IMR-90 (cell line): Measurements from ENCODE around the gene ABCB6. TPM values are rescaled to one million over a fixed set of nuclear protein-coding genes. Genes with fewer than 3 reads are reported as not detected.

Experiments
- ATAC-seq: fragments of 200-7000 bp; cut with Tn5 transposase; 2 replicates; pipeline ENCODE4 v1.9.1; 2020; ENCODE audit warnings: low read depth, mild to moderate bottlenecking, moderate library complexity
- BruUV-seq: library from RNA; stranded (reverse); fragments of 400-500 nt; replicated peaks from 2 replicates; lab custom pipeline; 2021; lab: Mats Ljungman, UMichigan
- CTCF ChIA-PET: fragments of 300-600 bp; formaldehyde crosslinking; extraction: SDS; loops from one replicate; lab custom pipeline; 2021; ENCODE audit warnings: antibody characterized with exemption; lab: Yijun Ruan, JAX
- POLR2A ChIA-PET: fragments of 300-600 bp; sonication (Branson Sonifier 250); formaldehyde crosslinking; loops from one replicate; lab custom pipeline; 2022; ENCODE audit warnings: antibody characterized with exemption; ENCODE audit not compliant: unreplicated experiment; lab: Charles Lee
- DNase-seq: peaks from one replicate; pipeline ENCODE4 v3.0.0; 2013
- H2AFZ ChIP-seq: replicated peaks from 2 replicates; pipeline ENCODE3; 2013; ENCODE audit warnings: low read length, mild to moderate bottlenecking; ENCODE audit not compliant: poor library complexity
- H2AK5ac ChIP-seq: 2 replicates; pipeline ENCODE4 v1.6.1; 2013; ENCODE audit warnings: low read depth, low read length, inconsistent platforms
- H2AK9ac ChIP-seq: replicated peaks from 2 replicates; pipeline ENCODE3; 2013; ENCODE audit warnings: mild to moderate bottlenecking, low read depth, low read length, moderate library complexity; ENCODE audit not compliant: poor library complexity
- H2BK120ac ChIP-seq: 2 replicates; pipeline ENCODE4 v1.6.1; 2013; ENCODE audit warnings: low read depth, low read length, inconsistent platforms
- H2BK15ac ChIP-seq: 3 replicates; pipeline ENCODE4 v1.6.1; 2013; ENCODE audit warnings: low read depth, low read length, inconsistent platforms
- H2BK20ac ChIP-seq: 2 replicates; pipeline ENCODE4 v1.6.1; 2013; ENCODE audit warnings: low read depth, mild to moderate bottlenecking, inconsistent platforms, low read length, moderate library complexity
- H2BK5ac ChIP-seq: 2 replicates; pipeline ENCODE4 v1.6.1; 2013; ENCODE audit warnings: mild to moderate bottlenecking, low read depth, low read length, inconsistent platforms; ENCODE audit not compliant: poor library complexity, severe bottlenecking
- H3K14ac ChIP-seq: replicated peaks from 2 replicates; pipeline ENCODE4 v1.6.1; 2013; ENCODE audit warnings: low read depth, low read length, inconsistent platforms
- H3K18ac ChIP-seq: 2 replicates; pipeline ENCODE4 v1.6.1; 2013; ENCODE audit warnings: low read depth, low read length, control low read depth
- H3K23ac ChIP-seq: 2 replicates; pipeline ENCODE4 v1.6.1; 2013; ENCODE audit warnings: low read depth, low read length, inconsistent platforms
- H3K27ac ChIP-seq: 2 replicates; pipeline ENCODE4 v1.5.1; 2013; ENCODE audit warnings: mild to moderate bottlenecking, control low read depth, low read length; ENCODE audit not compliant: insufficient read depth
- H3K27me3 ChIP-seq: 2 replicates; pipeline ENCODE4 v1.6.1; 2013; ENCODE audit warnings: low read length; ENCODE audit not compliant: control insufficient read depth, insufficient read depth
- H3K36me3 ChIP-seq: 2 replicates; pipeline ENCODE4 v1.6.1; 2013; ENCODE audit warnings: low read length, mixed read lengths; ENCODE audit not compliant: control insufficient read depth, insufficient read depth
- H3K4ac ChIP-seq: 2 replicates; pipeline ENCODE4 v1.6.1; 2013; ENCODE audit warnings: low read depth, low read length, inconsistent platforms
- H3K4me1 ChIP-seq: 2 replicates; pipeline ENCODE4 v1.6.1; 2013; ENCODE audit warnings: low read length, mixed read lengths; ENCODE audit not compliant: control insufficient read depth, insufficient read depth
- H3K4me2 ChIP-seq: 2 replicates; pipeline ENCODE4 v1.6.1; 2013; ENCODE audit warnings: low read depth, mild to moderate bottlenecking, control low read depth, low read length, moderate library complexity
- H3K4me3 ChIP-seq: 2 replicates; pipeline ENCODE4 v1.5.1; 2013; ENCODE audit warnings: low read depth, mild to moderate bottlenecking, control low read depth, low read length, moderate library complexity; ENCODE audit not compliant: insufficient read depth
- H3K56ac ChIP-seq: 2 replicates; pipeline ENCODE4 v1.6.1; 2013; ENCODE audit warnings: low read length, inconsistent platforms; ENCODE audit not compliant: insufficient read depth; ENCODE audit errors: extremely low read depth
- H3K79me1 ChIP-seq, 2 experiments: 2 replicates each; pipeline ENCODE4 v1.6.1; 2013; ENCODE audit warnings: low read length in 2 of 2, inconsistent platforms in 1 of 2, low read depth in 1 of 2
- H3K9ac ChIP-seq: 2 replicates; pipeline ENCODE4 v1.6.1; 2013; ENCODE audit warnings: low read depth, low read length, control low read depth
- H3K9me1 ChIP-seq: 2 replicates; pipeline ENCODE4 v1.6.1; 2013; ENCODE audit warnings: low read length, inconsistent platforms; ENCODE audit not compliant: insufficient read depth
- H3K9me3 ChIP-seq: 2 replicates; pipeline ENCODE4 v1.6.1; 2013; ENCODE audit warnings: low read length; ENCODE audit not compliant: control insufficient read depth, insufficient read depth
- H4K20me1 ChIP-seq: 2 replicates; pipeline ENCODE4 v1.6.1; 2013; ENCODE audit warnings: low read length, inconsistent platforms; ENCODE audit not compliant: insufficient read depth
- H4K5ac ChIP-seq: 2 replicates; pipeline ENCODE4 v1.6.1; 2013; ENCODE audit warnings: mild to moderate bottlenecking, low read depth, low read length, control low read depth
- H4K8ac ChIP-seq, 2 experiments: 2 replicates each; pipeline ENCODE4 v1.6.1; 2013; ENCODE audit warnings: low read depth in 2 of 2, low read length in 2 of 2, control low read depth in 1 of 2, inconsistent platforms in 1 of 2
- H4K91ac ChIP-seq: 2 replicates; pipeline ENCODE4 v1.6.1; 2013; ENCODE audit warnings: low read depth, low read length, inconsistent platforms; ENCODE audit not compliant: insufficient read depth
- POLR2A ChIP-seq: IDR thresholded peaks from 2 replicates; pipeline ENCODE4 v1.6.1; 2012; ENCODE audit warnings: mild to moderate bottlenecking, low read depth, low read length
- WGBS, 2 experiments: methylation state at CpG; one replicate each; pipeline versions ENCODE4 v1.1.5 to v1.1.7; 2013; ENCODE audit warnings: missing lambda C conversion rate in 2 of 2; ENCODE audit not compliant: insufficient read length in 1 of 2; ENCODE audit errors: extremely low coverage in 2 of 2; 5-methylcytosine and 5-hydroxymethylcytosine counted together
- dilution Hi-C: fragments of 300-500 bp; cut with HindIII; formaldehyde crosslinking; loops from one replicate; pipeline ENCODE4 v1.14.3; 2018; ENCODE audit warnings: low sequenced_read_pairs; ENCODE audit not compliant: unreplicated experiment
- in situ Hi-C: fragments of 300-500 bp; cut with MboI; formaldehyde crosslinking; loops from 3 replicates; pipeline ENCODE4 v1.14.3; 2019; ENCODE audit warnings: low sequenced_read_pairs, inconsistent platforms, mixed read lengths
- intact Hi-C: fragments of 100-400 bp; cut with micrococcal nuclease; formaldehyde crosslinking; loops from 2 replicates; pipeline ENCODE4 v1.10.0; 2022
- polyA plus RNA-seq, 3 experiments: library from polyadenylated mRNA; depleted of rRNA; stranded (reverse); fragments of >200 nt; gene quantifications; 2 replicates each; pipeline ENCODE4 v1.2.3, GENCODE V29; 2012; ENCODE audit warnings: low replicate concordance in 1 of 3
- total RNA-seq: library from RNA; depleted of rRNA; stranded (reverse); fragments of >200 nt; gene quantifications from 2 replicates; pipeline ENCODE4 v1.2.3, GENCODE V29; 2012
- TF ChIP-seq, protein P1 (sequence below): fragments of 150-350 bp; IDR thresholded peaks from 2 replicates; pipeline ENCODE4 v1.6.1; 2017; ENCODE audit warnings: mild to moderate bottlenecking, antibody characterized with exemption, low read length, low read depth

Gene ABCB6
- total and polyA plus RNA-seq, 2 of the 4 experiments (the other 2 are of a cell fraction), result 12.5 to 24.7 TPM

- intact Hi-C loops (no loop called here), dilution Hi-C loops (no loop called here), in situ Hi-C loops (no loop called here)
- Histone ChIP-seq H4K5ac (no peak overlapping the region), H4K91ac (no peak overlapping the region), H2BK120ac (no peak overlapping the region), H3K9ac (no peak overlapping the region), H3K18ac (no peak overlapping the region), H3K4me1 (peaks cover 7% of the 10 kb centered on the region), H3K23ac (no peak overlapping the region), H3K14ac (no peak overlapping the region), H4K20me1 (no peaks in the 10 kb centered on the region), H3K36me3 (peaks cover 15% of the 10 kb centered on the region; the same call in 1 of the 2 replicates), H3K27me3 (no peaks in the 10 kb centered on the region), H4K8ac (peak overlapping the region in 1 of 2 experiments; percentile 57; a peak in 2 of 4 replicates), H2BK15ac (no peak overlapping the region), H3K4me3 (no peak overlapping the region), H3K9me1 (peaks cover 26% of the 10 kb centered on the region), H2AK9ac (peak overlapping the region; percentile 50), H3K4ac (no peak overlapping the region), H3K4me2 (no peak overlapping the region), H3K79me1 (peaks cover 23 to 40% of the 10 kb centered on the region in 2 experiments), H2BK5ac (no peak overlapping the region), H2BK20ac (no peak overlapping the region), H2AFZ (peak overlapping the region; percentile 75), H3K56ac (no peak overlapping the region), H2AK5ac (no peak overlapping the region), H3K27ac (no peak overlapping the region), H3K9me3 (no peaks in the 10 kb centered on the region)
- no TSS peak for BruUV-seq
- TF ChIP-seq, protein P1, sequence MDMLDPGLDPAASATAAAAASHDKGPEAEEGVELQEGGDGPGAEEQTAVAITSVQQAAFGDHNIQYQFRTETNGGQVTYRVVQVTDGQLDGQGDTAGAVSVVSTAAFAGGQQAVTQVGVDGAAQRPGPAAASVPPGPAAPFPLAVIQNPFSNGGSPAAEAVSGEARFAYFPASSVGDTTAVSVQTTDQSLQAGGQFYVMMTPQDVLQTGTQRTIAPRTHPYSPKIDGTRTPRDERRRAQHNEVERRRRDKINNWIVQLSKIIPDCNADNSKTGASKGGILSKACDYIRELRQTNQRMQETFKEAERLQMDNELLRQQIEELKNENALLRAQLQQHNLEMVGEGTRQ, result peak; percentile 56; the same call in 1 of the 2 replicates
- no peak for TF ChIP-seq POLR2A
- no peak for ATAC-seq
- CTCF ChIA-PET, result interaction anchor here (3.0 kb wide), 1 partner anchor 52 kb away, joined by 14 read pairs; no protein-coding TSS in a partner anchor
- DNase-seq, result no peak
- POLR2A ChIA-PET, result no interaction called here
- WGBS, 2 experiments, result 47% methylated on average over 24 of the region's 28 CpGs; no CpG with 5 or more reads in 1 of the 2 experiments
Observed at GRCh38 chr2:219243291-219243761, 24.6 kb upstream of the ABCB6 start.
